ENCODE results near the gene PLCE1. TPM values are rescaled to one million over a fixed set of nuclear protein-coding genes. Genes with fewer than 3 reads are reported as not detected.

The PLCE1 gene
- polyA plus RNA-seq, 1 donor (not counting 4 experiments of a cell fraction or from before 2014, with no cell fraction given), result 0.01 TPM

GRCh38 chr10:93973748-93974445 lies 19.8 kb upstream of the PLCE1 start:
- TF ChIP-seq CTCF (optimal IDR thresholded peaks at IDR 0.05 in 1 of 3, IDR thresholded peaks at IDR 0.05 in 1 of 3, conservative IDR thresholded peaks at IDR 0.05 in 1 of 3; ENCODE audit: extremely low read depth in 1 of 3, insufficient read depth in 2 of 3, low read length in 3 of 3) (no peak), EZH2 (IDR thresholded peaks at IDR 0.05; ENCODE audit: low read length) (no peak)
- Histone ChIP-seq H3K4me3 (ENCODE audit: control insufficient read depth in 2 of 3, extremely low read depth in 1 of 3, insufficient read depth in 2 of 3, low read depth in 1 of 3, low read length in 3 of 3) (no peak overlapping the region), H3K27me3 (ENCODE audit: control insufficient read depth, extremely low read depth, insufficient read depth, low read length) (no peaks in the 10 kb centered on the region), H3K9me1 (ENCODE audit: control insufficient read depth, extremely low read depth, insufficient read depth, low read length) (no peaks in the 10 kb centered on the region), H3K4me2 (ENCODE audit: control insufficient read depth, extremely low read depth, insufficient read depth, low read depth, low read length) (no peak overlapping the region), H3K79me2 (ENCODE audit: control insufficient read depth, insufficient read depth, low read length) (no peaks in the 10 kb centered on the region), H3K9ac (ENCODE audit: control insufficient read depth, extremely low read depth, insufficient read depth, low read length) (no peak overlapping the region), H3K4me1 (ENCODE audit: control insufficient read depth, extremely low read depth, insufficient read depth, low read length) (no peaks in the 10 kb centered on the region), H4K20me1 (ENCODE audit: control insufficient read depth, extremely low read depth, insufficient read depth, low read length) (no peaks in the 10 kb centered on the region), H3K9me3 (ENCODE audit: control insufficient read depth, low read depth, low read length) (no peaks in the 10 kb centered on the region), H3K36me3 (ENCODE audit: control insufficient read depth in 2 of 2, extremely low read depth in 1 of 2, insufficient read depth in 2 of 2, low read length in 2 of 2) (no peaks in the 10 kb centered on the region), H2AFZ (ENCODE audit: control insufficient read depth, low read length) (no peak overlapping the region), H3K27ac (ENCODE audit: control insufficient read depth, insufficient read depth, low read length) (no peak overlapping the region)
- dilution Hi-C loops (cut with MboI; ENCODE audit: extremely low pct_ligation_motif_present, low sequenced_read_pairs), result no loop called here
- FAIRE-seq (no peak), DNase-seq (ENCODE audit: low read depth, low spot score) (no peak)

GRCh38 chr10:93977442-93977841 lies 16.3 kb upstream of the PLCE1 start:
- Histone ChIP-seq H4K20me1 (ENCODE audit: control insufficient read depth, extremely low read depth, insufficient read depth, low read length) (no peaks in the 10 kb centered on the region), H3K4me1 (ENCODE audit: control insufficient read depth, extremely low read depth, insufficient read depth, low read length) (no peaks in the 10 kb centered on the region), H3K9ac (ENCODE audit: control insufficient read depth, extremely low read depth, insufficient read depth, low read length) (no peak overlapping the region), H3K4me3 (ENCODE audit: control insufficient read depth in 2 of 3, extremely low read depth in 1 of 3, insufficient read depth in 2 of 3, low read depth in 1 of 3, low read length in 3 of 3) (no peak overlapping the region), H3K9me3 (ENCODE audit: control insufficient read depth, low read depth, low read length) (no peaks in the 10 kb centered on the region), H3K4me2 (ENCODE audit: control insufficient read depth, extremely low read depth, insufficient read depth, low read depth, low read length) (no peak overlapping the region), H3K79me2 (ENCODE audit: control insufficient read depth, insufficient read depth, low read length) (no peaks in the 10 kb centered on the region), H3K36me3 (ENCODE audit: control insufficient read depth in 2 of 2, extremely low read depth in 1 of 2, insufficient read depth in 2 of 2, low read length in 2 of 2) (no peaks in the 10 kb centered on the region), H3K27me3 (ENCODE audit: control insufficient read depth, extremely low read depth, insufficient read depth, low read length) (no peaks in the 10 kb centered on the region), H2AFZ (ENCODE audit: control insufficient read depth, low read length) (no peak overlapping the region), H3K9me1 (ENCODE audit: control insufficient read depth, extremely low read depth, insufficient read depth, low read length) (no peaks in the 10 kb centered on the region), H3K27ac (ENCODE audit: control insufficient read depth, insufficient read depth, low read length) (no peak overlapping the region)
- DNase-seq (ENCODE audit: low read depth, low spot score) (no peak), FAIRE-seq (no peak)
- peak in 1 of 3 experiments; percentile 18 for TF ChIP-seq CTCF (optimal IDR thresholded peaks at IDR 0.05 in 1 of 3, IDR thresholded peaks at IDR 0.05 in 1 of 3, conservative IDR thresholded peaks at IDR 0.05 in 1 of 3; ENCODE audit: extremely low read depth in 1 of 3, insufficient read depth in 2 of 3, low read length in 3 of 3)
- TF ChIP-seq EZH2 (IDR thresholded peaks at IDR 0.05; ENCODE audit: low read length), result no peak
- dilution Hi-C loops (cut with MboI; ENCODE audit: extremely low pct_ligation_motif_present, low sequenced_read_pairs), result no loop called here
